Psoas muscle (tissue), 8 donors: ENCODE measurements around the gene REEP2. TPM values are rescaled to one million over a fixed set of nuclear protein-coding genes. Genes with fewer than 3 reads are reported as not detected.
A peak's percentile ranks its signal among the peaks of the same experiment; 100 is the strongest.
"Not testable (repeated sequence)": the region's sequence is repeated elsewhere in the genome, so short reads cannot be mapped to it uniquely, and the experiment has no call there.

ENCODE experiments used
- ATAC-seq, 4 donors: fragments of 200-7000 bp; cut with Tn5 transposase; one replicate each; pipeline ENCODE4 v1.9.1; 2020; ENCODE audit warnings: moderate library complexity in 3 of 4, mild to moderate bottlenecking in 2 of 4
- DNase-seq, 2 donors: peaks; one replicate each; pipeline ENCODE4 v3.0.0-alpha.2; 2020
- H3K27ac ChIP-seq: fragments of 200-600 bp; one replicate; pipeline ENCODE4 v1.8.0; 2022
- H3K27me3 ChIP-seq, 3 donors: fragments of 200-600 bp in 1 of 3; one replicate each; pipeline versions ENCODE4 v1.6.1 to v1.8.0; 2013 to 2022; ENCODE audit warnings: low read length in 2 of 3, mild to moderate bottlenecking in 2 of 3, moderate library complexity in 1 of 3; ENCODE audit not compliant: insufficient read depth in 3 of 3
- H3K36me3 ChIP-seq, 2 donors: fragments of 200-600 bp in 1 of 2; one replicate each; pipeline versions ENCODE4 v1.6.1 to v1.8.0; 2013 to 2022; ENCODE audit warnings: low read depth in 1 of 2, mild to moderate bottlenecking in 1 of 2, moderate library complexity in 1 of 2; ENCODE audit not compliant: insufficient read depth in 1 of 2
- H3K4me1 ChIP-seq: fragments of 200-600 bp; one replicate; pipeline ENCODE4 v1.8.0; 2022
- H3K4me3 ChIP-seq: fragments of 200-600 bp; one replicate; pipeline ENCODE4 v1.8.0; 2022; ENCODE audit warnings: mild to moderate bottlenecking
- H3K9me3 ChIP-seq: fragments of 200-600 bp; one replicate; pipeline ENCODE4 v1.8.0; 2022
- CTCF ChIP-seq: fragments of 200-600 bp; IDR thresholded peaks from one replicate; pipeline ENCODE4 v1.8.0; 2022; ENCODE audit warnings: antibody characterized with exemption
- WGBS, 3 donors: extraction: QIAGEN DNeasy Blood & Tissue Kit; methylation state at CpG; one replicate each; pipeline versions ENCODE4 v1.1.6 to v1.1.7; 2013; 5-methylcytosine and 5-hydroxymethylcytosine counted together
- intact Hi-C, 2 donors: fragments of 100-400 bp; cut with DNase I; formaldehyde crosslinking; loops; one replicate each; pipeline versions ENCODE4 v1.11.0 to v1.14.2; 2022
- polyA plus RNA-seq, 3 donors: library from polyadenylated mRNA; stranded (reverse); fragments of 200-250 nt; gene quantifications; one replicate each; pipeline ENCODE4 v1.2.3, GENCODE V29; 2013
- total RNA-seq, 4 donors: library from RNA; stranded (reverse); fragmentation: NEBNext Ultra II Directional in 2 of 4; extraction: Animal tissue kit (Norgen Biotek cat#: 25700) in 2 of 4; gene quantifications; one replicate each; pipeline versions ENCODE4 v1.2.1 to v1.2.4, GENCODE V29; 2021 to 2023
- donor health status: healthy with polysubstance abuse.
- donor health status: DM: no; HTN: no; CAD: no; lungs with moderate emphysema.
- donor health status: Bipolar disorder and iron deficiency.
- donor health status: healthy.
- donor health status: DM: yes; HTN: yes; CAD: no.
- donor health status: DM: no; HTN: no; CAD: no.
- donor health status: DM: no; HTN: no; CAD: no.
- donor health status: DM: yes; HTN: yes; CAD: no.

The REEP2 gene
- total and polyA plus RNA-seq, 7 donors: 0.85 to 6.6 (median 2.4) TPM

GRCh38 chr5:138402640-138403039, 36.2 kb upstream of the REEP2 start:
- peaks cover 16 to 100% of the 10 kb centered on the region in 2 donors for H3K36me3 ChIP-seq
- no peaks in the 10 kb centered on the region for H3K27me3 ChIP-seq
- ATAC-seq (no peak), DNase-seq (no peak)
- H3K4me3 ChIP-seq: no peak overlapping the region
- no peaks in the 10 kb centered on the region for H3K9me3 ChIP-seq
- no peaks in the 10 kb centered on the region for H3K4me1 ChIP-seq
- intact Hi-C loops: loop anchor here in 1 of 2 donors (10.0 kb wide), 1 partner anchor 178 kb away; no protein-coding TSS in a partner anchor
- TF ChIP-seq CTCF: no peak
- H3K27ac ChIP-seq: no peak overlapping the region

- Histone ChIP-seq H3K4me1 (no peaks in the 10 kb centered on the region), H3K36me3 (peaks cover 0 to 75% of the 10 kb centered on the region in 2 donors), H3K9me3 (no peaks in the 10 kb centered on the region), H3K4me3 (no peak overlapping the region), H3K27ac (no peak overlapping the region), H3K27me3 (no peaks in the 10 kb centered on the region)
- TF ChIP-seq CTCF: no peak
- 82 to 84% (median 83%) methylated on average over 5 of the region's 5 CpGs for WGBS, 3 donors
- DNase-seq (no peak), ATAC-seq (no peak)
- intact Hi-C loops: loop anchor here in 1 of 2 donors (5.0 to 10.0 kb wide), 2 partner anchors 101 to 183 kb away; no protein-coding TSS in a partner anchor
Observed at GRCh38 chr5:138408023-138408422, 30.8 kb upstream of the REEP2 start.

- H3K36me3 ChIP-seq: peaks cover 0 to 71% of the 10 kb centered on the region in 2 donors
- not testable (repeated sequence) for H3K4me1 ChIP-seq, H3K9me3 ChIP-seq, H3K27ac ChIP-seq, H3K27me3 ChIP-seq, H3K4me3 ChIP-seq
- WGBS, 3 donors: 66 to 82% (median 74%) methylated on average over 13 of the region's 14 CpGs
- ATAC-seq (peak in 1 of 4 donors; percentile 49), DNase-seq (peak; percentile 61 to 81)
- intact Hi-C loops: loop anchor here in 1 of 2 donors (5.0 to 10.0 kb wide), 2 partner anchors 104 to 186 kb away; no protein-coding TSS in a partner anchor
- TF ChIP-seq CTCF: peak; percentile 63
Observed at GRCh38 chr5:138410996-138411640, 27.7 kb upstream of the REEP2 start.

- 86 to 95% (median 88%) methylated on average over 2 of the region's 2 CpGs for WGBS, 3 donors
- no peak for TF ChIP-seq CTCF
- intact Hi-C loops: loop anchor here in 1 of 2 donors (10.0 kb wide), 1 partner anchor 194 kb away; no protein-coding TSS in a partner anchor
Observed at GRCh38 chr5:138418444-138418843, 20.4 kb upstream of the REEP2 start.

More at GRCh38 chr5:138418444-138418843, 20.4 kb upstream of the REEP2 start:
- Histone ChIP-seq H3K9me3 (no peaks in the 10 kb centered on the region), H3K36me3 (peaks cover 12 to 96% of the 10 kb centered on the region in 2 donors), H3K4me3 (no peak overlapping the region), H3K4me1 (no peaks in the 10 kb centered on the region), H3K27me3 (no peaks in the 10 kb centered on the region), H3K27ac (no peak overlapping the region)
- DNase-seq (no peak), ATAC-seq (no peak)
